OCI-LY1 (cell line): ENCODE measurements around the gene PRRC2B.

ENCODE experiments used
- H2AFZ ChIP-seq: fragments of 200-600 bp; sonication (generic), shearing (Covaris generic); 2 replicates; pipeline ENCODE4 v1.6.0; 2014; ENCODE audit warnings: antibody characterized with exemption, mild to moderate bottlenecking, low read length
- H3F3A ChIP-seq: fragments of 200-600 bp; sonication (generic), shearing (Covaris generic); 2 replicates; pipeline ENCODE4 v1.6.0; 2014; ENCODE audit warnings: mild to moderate bottlenecking, antibody characterized with exemption, low read length, moderate library complexity; ENCODE audit not compliant: insufficient read depth
- H3K27ac ChIP-seq: fragments of 200-600 bp; sonication (generic); 2 replicates; pipeline ENCODE4 v1.5.1; 2014; ENCODE audit warnings: low read length, mixed run types, mild to moderate bottlenecking, low read depth; ENCODE audit not compliant: poor library complexity, severe bottlenecking
- H3K27me3 ChIP-seq: fragments of 200-600 bp; sonication (generic); 2 replicates; pipeline ENCODE4 v1.6.0; 2014; ENCODE audit warnings: antibody characterized with exemption, mild to moderate bottlenecking, low read length, moderate library complexity; ENCODE audit not compliant: insufficient read depth
- H3K36me3 ChIP-seq: fragments of 200-600 bp; sonication (generic); 2 replicates; pipeline ENCODE4 v1.6.1; 2014; ENCODE audit warnings: mild to moderate bottlenecking, antibody characterized with exemption, low read length, moderate library complexity, mixed read lengths; ENCODE audit not compliant: insufficient read depth
- H3K4me1 ChIP-seq: fragments of 200-600 bp; sonication (generic); 2 replicates; pipeline ENCODE4 v1.5.1; 2014; ENCODE audit warnings: mild to moderate bottlenecking, low read length, moderate library complexity; ENCODE audit not compliant: insufficient read depth, severe bottlenecking
- H3K4me2 ChIP-seq: fragments of 200-600 bp; sonication (generic), shearing (Covaris generic); 2 replicates; pipeline ENCODE4 v1.6.1; 2014; ENCODE audit warnings: low read length
- H3K4me3 ChIP-seq: fragments of 200-600 bp; sonication (generic); 2 replicates; pipeline ENCODE4 v1.5.1; 2014; ENCODE audit warnings: low read length, low read depth, mild to moderate bottlenecking, mixed read lengths; ENCODE audit not compliant: poor library complexity, severe bottlenecking
- H3K79me2 ChIP-seq: fragments of 200-600 bp; shearing (Covaris generic); 2 replicates; pipeline ENCODE4 v1.6.1; 2016; ENCODE audit warnings: mixed run types, low read length, mixed read lengths; ENCODE audit not compliant: insufficient read depth
- H3K9ac ChIP-seq: fragments of 200-600 bp; sonication (generic), shearing (Covaris generic); 2 replicates; pipeline ENCODE4 v1.6.1; 2014; ENCODE audit warnings: mild to moderate bottlenecking, low read length, mixed read lengths
- H3K9me2 ChIP-seq: fragments of 200-600 bp; sonication (generic), shearing (Covaris generic); 2 replicates; pipeline ENCODE4 v1.6.1; 2014; ENCODE audit warnings: low read depth, mild to moderate bottlenecking, low read length, mixed read lengths
- H3K9me3 ChIP-seq: fragments of 200-600 bp; shearing (Covaris generic); 2 replicates; pipeline ENCODE4 v1.6.1; 2014; ENCODE audit warnings: low read length, mixed read lengths
- H4K20me1 ChIP-seq: fragments of 200-600 bp; sonication (generic), shearing (Covaris generic); 2 replicates; pipeline ENCODE4 v1.6.0; 2016; ENCODE audit warnings: mild to moderate bottlenecking, low read length; ENCODE audit not compliant: insufficient read depth
- CTCF ChIP-seq: fragments of 200-600 bp; sonication (generic), shearing (Covaris generic); IDR thresholded peaks from 2 replicates; pipeline ENCODE4 v1.5.1; 2017; ENCODE audit warnings: mild to moderate bottlenecking, antibody characterized with exemption, low read length, moderate library complexity, mixed read lengths
- EZH2 ChIP-seq: fragments of 200-600 bp; sonication (generic), shearing (Covaris generic); IDR thresholded peaks from 2 replicates; pipeline ENCODE4 v1.8.0; 2017; ENCODE audit warnings: borderline replicate concordance, mixed run types, mild to moderate bottlenecking, antibody characterized with exemption, low read length, moderate library complexity, mixed read lengths

The PRRC2B gene

GRCh38 chr9:131521822-131522221 lies 127.9 kb downstream of the PRRC2B start:
- H3K27ac ChIP-seq = no peak overlapping the region
- H3K9me3 ChIP-seq = no peaks in the 10 kb centered on the region
- no peaks in the 10 kb centered on the region for H3K27me3 ChIP-seq
- TF ChIP-seq CTCF (no peak), EZH2 (no peak)
- H3K79me2 ChIP-seq = no peaks in the 10 kb centered on the region
- H3K4me2 ChIP-seq = no peak overlapping the region
- no peaks in the 10 kb centered on the region for H3F3A ChIP-seq
- no peaks in the 10 kb centered on the region for H4K20me1 ChIP-seq
- H3K9me2 ChIP-seq = no peaks in the 10 kb centered on the region
- no peak overlapping the region for H2AFZ ChIP-seq
- H3K4me3 ChIP-seq = no peak overlapping the region
- H3K9ac ChIP-seq = no peak overlapping the region
- H3K4me1 ChIP-seq = no peaks in the 10 kb centered on the region
- H3K36me3 ChIP-seq = peaks cover 77% of the 10 kb centered on the region

- TF ChIP-seq EZH2 = no peak
- no peak for TF ChIP-seq CTCF
- Histone ChIP-seq H4K20me1 (no peaks in the 10 kb centered on the region), H3K79me2 (no peaks in the 10 kb centered on the region), H3K27me3 (no peaks in the 10 kb centered on the region), H3K36me3 (peaks cover 79% of the 10 kb centered on the region; the same call in 1 of the 2 replicates), H3F3A (no peaks in the 10 kb centered on the region), H3K27ac (no peak overlapping the region), H3K9me2 (no peaks in the 10 kb centered on the region), H3K4me3 (no peak overlapping the region), H3K9me3 (no peaks in the 10 kb centered on the region), H2AFZ (no peak overlapping the region), H3K9ac (no peak overlapping the region), H3K4me2 (no peak overlapping the region), H3K4me1 (no peaks in the 10 kb centered on the region)
Measured at GRCh38 chr9:131522257-131523085, 128.6 kb downstream of the PRRC2B start.

- H3K4me2 ChIP-seq = no peak overlapping the region
- H3F3A ChIP-seq = no peaks in the 10 kb centered on the region
- H3K27me3 ChIP-seq = no peaks in the 10 kb centered on the region
- H3K79me2 ChIP-seq = no peaks in the 10 kb centered on the region
- H3K9me2 ChIP-seq = no peaks in the 10 kb centered on the region
- H2AFZ ChIP-seq = no peak overlapping the region
- H3K4me3 ChIP-seq = no peak overlapping the region
- TF ChIP-seq EZH2 (no peak), CTCF (no peak)
- peaks cover 79% of the 10 kb centered on the region; the same call in 1 of the 2 replicates for H3K36me3 ChIP-seq
- no peak overlapping the region for H3K9ac ChIP-seq
- no peak overlapping the region for H3K27ac ChIP-seq
- H4K20me1 ChIP-seq = no peaks in the 10 kb centered on the region
- H3K4me1 ChIP-seq = no peaks in the 10 kb centered on the region
- H3K9me3 ChIP-seq = no peaks in the 10 kb centered on the region
Measured at GRCh38 chr9:131523086-131523388, 129.2 kb downstream of the PRRC2B start.
